ENCODE data around the gene IGLON5. TPM values are rescaled to one million over a fixed set of nuclear protein-coding genes. Genes with fewer than 3 reads are reported as not detected.

IGLON5 gene
- total and polyA plus RNA-seq, 2 donors from 2014 or later, result 0.15 TPM; not detected in 1

DNA sequence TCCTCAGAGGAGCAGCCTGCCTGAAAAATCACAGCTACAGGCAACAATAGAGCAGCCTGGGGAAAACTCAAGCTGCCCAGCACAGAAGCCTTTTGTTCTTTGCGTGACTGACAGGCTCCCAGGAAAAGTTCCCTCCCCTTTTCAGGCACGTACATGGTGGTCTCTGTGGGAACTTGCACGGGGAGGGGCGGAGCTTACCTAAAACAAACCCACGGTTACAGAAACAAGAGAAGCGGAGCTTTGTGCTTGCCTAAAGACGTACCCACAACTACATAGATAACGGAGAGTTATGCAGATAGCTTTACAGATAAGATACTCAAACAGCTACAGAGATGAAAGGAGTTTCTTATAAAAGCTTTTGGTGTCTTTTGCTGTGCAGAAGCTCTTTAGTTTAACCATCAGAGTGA lies 43.3 kb downstream of the IGLON5 start:
- intact Hi-C loops (cut with DNase I), result no loop called here
- no peaks in the 10 kb centered on the region for H3K4me1 ChIP-seq (ENCODE audit: control insufficient read depth in 2 of 3, insufficient read depth in 2 of 3, low read depth in 1 of 3, low read length in 3 of 3)
- H3K36me3 ChIP-seq (ENCODE audit: control insufficient read depth in 2 of 3, insufficient read depth in 3 of 3, low read length in 3 of 3), result peaks cover 0 to 15% (median 6%) of the 10 kb centered on the region in 3 donors
- H3K9me3 ChIP-seq (ENCODE audit: control insufficient read depth in 2 of 3, insufficient read depth in 1 of 3, low read length in 3 of 3), result no peaks in the 10 kb centered on the region
- H3K27me3 ChIP-seq (ENCODE audit: control insufficient read depth, insufficient read depth, low read length), result no peaks in the 10 kb centered on the region
- TF ChIP-seq, protein P1, sequence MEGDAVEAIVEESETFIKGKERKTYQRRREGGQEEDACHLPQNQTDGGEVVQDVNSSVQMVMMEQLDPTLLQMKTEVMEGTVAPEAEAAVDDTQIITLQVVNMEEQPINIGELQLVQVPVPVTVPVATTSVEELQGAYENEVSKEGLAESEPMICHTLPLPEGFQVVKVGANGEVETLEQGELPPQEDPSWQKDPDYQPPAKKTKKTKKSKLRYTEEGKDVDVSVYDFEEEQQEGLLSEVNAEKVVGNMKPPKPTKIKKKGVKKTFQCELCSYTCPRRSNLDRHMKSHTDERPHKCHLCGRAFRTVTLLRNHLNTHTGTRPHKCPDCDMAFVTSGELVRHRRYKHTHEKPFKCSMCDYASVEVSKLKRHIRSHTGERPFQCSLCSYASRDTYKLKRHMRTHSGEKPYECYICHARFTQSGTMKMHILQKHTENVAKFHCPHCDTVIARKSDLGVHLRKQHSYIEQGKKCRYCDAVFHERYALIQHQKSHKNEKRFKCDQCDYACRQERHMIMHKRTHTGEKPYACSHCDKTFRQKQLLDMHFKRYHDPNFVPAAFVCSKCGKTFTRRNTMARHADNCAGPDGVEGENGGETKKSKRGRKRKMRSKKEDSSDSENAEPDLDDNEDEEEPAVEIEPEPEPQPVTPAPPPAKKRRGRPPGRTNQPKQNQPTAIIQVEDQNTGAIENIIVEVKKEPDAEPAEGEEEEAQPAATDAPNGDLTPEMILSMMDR (IDR thresholded peaks at IDR 0.05; ENCODE audit: borderline replicate concordance, extremely low read depth, insufficient read depth), result no peak
- H3K9ac ChIP-seq (ENCODE audit: low read length in 3 of 3), result no peak overlapping the region
- H3K27ac ChIP-seq (ENCODE audit: low read depth in 2 of 2, low read length in 2 of 2), result no peak overlapping the region
- FAIRE-seq (no peak), DNase-seq (peak in 4 of 5 donors; percentile 82 to 86 (median 84))
- no peak overlapping the region for H3K4me3 ChIP-seq (ENCODE audit: low read length in 3 of 3)

DNA sequence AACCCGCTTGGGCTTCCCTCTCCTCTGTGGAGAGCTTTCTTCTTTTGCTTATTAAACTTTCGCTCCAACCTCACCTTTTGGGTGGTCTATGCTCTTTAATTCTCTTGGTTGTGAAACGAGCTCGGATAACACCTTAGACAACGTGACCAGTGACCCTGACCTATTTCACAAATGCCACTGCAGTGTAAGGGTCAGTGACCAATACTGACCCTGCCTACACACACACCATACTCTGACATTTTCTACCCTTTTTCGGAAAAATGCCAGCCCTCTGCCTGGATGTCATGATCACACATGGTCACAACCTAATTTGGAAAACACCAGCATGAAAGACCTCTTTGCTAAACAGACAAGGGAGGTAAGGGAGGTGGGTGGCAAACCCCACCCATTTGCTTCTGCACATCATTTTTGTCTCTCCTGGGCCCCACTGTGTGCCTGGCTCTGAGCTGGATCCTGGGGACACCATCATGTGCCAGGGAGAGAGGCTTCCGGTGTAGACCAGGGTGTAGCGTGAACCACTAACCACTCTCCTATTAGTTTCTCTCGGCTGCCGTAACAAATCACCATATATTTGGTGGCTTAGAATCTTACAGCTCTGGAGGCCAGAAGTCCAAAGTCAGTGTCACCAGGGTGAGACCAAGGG lies 44.8 kb downstream of the IGLON5 start:
- TF ChIP-seq, protein P1 (IDR thresholded peaks at IDR 0.05; ENCODE audit: borderline replicate concordance, extremely low read depth, insufficient read depth), result no peak
- no peak for FAIRE-seq
- DNase-seq, result no peak
- intact Hi-C loops (cut with DNase I), result no loop called here
- peaks cover 0 to 8% (median under 1%) of the 10 kb centered on the region in 3 donors for H3K36me3 ChIP-seq (ENCODE audit: control insufficient read depth in 2 of 3, insufficient read depth in 3 of 3, low read length in 3 of 3)
- H3K4me1 ChIP-seq (ENCODE audit: control insufficient read depth in 2 of 3, insufficient read depth in 2 of 3, low read depth in 1 of 3, low read length in 3 of 3), result no peaks in the 10 kb centered on the region
- H3K27me3 ChIP-seq (ENCODE audit: control insufficient read depth, insufficient read depth, low read length), result no peaks in the 10 kb centered on the region
- no peaks in the 10 kb centered on the region for H3K9me3 ChIP-seq (ENCODE audit: control insufficient read depth in 2 of 3, insufficient read depth in 1 of 3, low read length in 3 of 3)
- H3K9ac ChIP-seq (ENCODE audit: low read length in 3 of 3), result no peak overlapping the region
- H3K27ac ChIP-seq (ENCODE audit: low read depth in 2 of 2, low read length in 2 of 2), result no peak overlapping the region
- H3K4me3 ChIP-seq (ENCODE audit: low read length in 3 of 3), result no peak overlapping the region

DNA sequence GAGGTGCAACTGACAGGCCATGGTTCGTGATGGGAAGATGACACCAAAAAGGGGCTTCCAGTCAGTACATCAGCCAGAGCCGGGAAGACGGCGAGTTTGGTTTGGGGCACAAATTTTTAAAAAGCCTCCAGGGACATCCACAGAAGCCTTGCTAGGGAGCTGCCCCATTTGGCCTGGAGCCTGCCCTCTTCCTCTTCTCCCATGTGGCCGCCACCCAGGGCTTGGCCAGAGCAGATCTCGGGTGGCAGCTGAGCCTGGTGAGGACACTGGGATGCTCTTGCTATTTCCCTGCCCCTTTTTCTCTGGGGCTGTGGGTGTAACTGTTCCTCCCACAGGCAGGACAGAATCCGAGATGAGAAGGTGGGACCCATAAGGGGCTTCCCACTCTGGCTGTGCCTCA lies 46.5 kb downstream of the IGLON5 start:
- Histone ChIP-seq H3K27ac (ENCODE audit: low read depth in 2 of 2, low read length in 2 of 2) (no peak overlapping the region), H3K4me3 (ENCODE audit: low read length in 3 of 3) (no peak overlapping the region), H3K9me3 (ENCODE audit: control insufficient read depth in 2 of 3, insufficient read depth in 1 of 3, low read length in 3 of 3) (no peaks in the 10 kb centered on the region), H3K9ac (ENCODE audit: low read length in 3 of 3) (no peak overlapping the region), H3K4me1 (ENCODE audit: control insufficient read depth in 2 of 3, insufficient read depth in 2 of 3, low read depth in 1 of 3, low read length in 3 of 3) (peaks cover 0 to 4% (median 0%) of the 10 kb centered on the region in 3 donors), H3K36me3 (ENCODE audit: control insufficient read depth in 2 of 3, insufficient read depth in 3 of 3, low read length in 3 of 3) (no peaks in the 10 kb centered on the region), H3K27me3 (ENCODE audit: control insufficient read depth, insufficient read depth, low read length) (no peaks in the 10 kb centered on the region)
- TF ChIP-seq, protein P1 (IDR thresholded peaks at IDR 0.05; ENCODE audit: borderline replicate concordance, extremely low read depth, insufficient read depth), result no peak
- DNase-seq (no peak), FAIRE-seq (no peak)
- intact Hi-C loops (cut with DNase I), result no loop called here

All from kidney (tissue), 14 donors.